ENCODE results near the gene SBF2. TPM values are rescaled to one million over a fixed set of nuclear protein-coding genes. Genes with fewer than 3 reads are reported as not detected.
A peak's percentile ranks its signal among the peaks of the same experiment; 100 is the strongest.

The SBF2 gene
- total RNA-seq, 3 donors from 2014 or later, result 74.8 to 91.9 (median 88.2) TPM

- intact Hi-C loops (cut with DNase I; ENCODE audit: low total_unique reads), result no loop called here
- Histone ChIP-seq H3K4me3 (no peak overlapping the region), H3K36me3 (no peaks in the 10 kb centered on the region), H3K27me3 (no peaks in the 10 kb centered on the region), H3K4me1 (no peaks in the 10 kb centered on the region), H3K27ac (no peak overlapping the region), H3K9me3 (no peaks in the 10 kb centered on the region)
- no peak for DNase-seq (ENCODE audit: low spot score in 2 of 2)
- no peak for TF ChIP-seq POLR2A (IDR thresholded peaks at IDR 0.05)
- TF ChIP-seq CTCF (IDR thresholded peaks at IDR 0.05), result no peak
- no peak for TF ChIP-seq POLR2AphosphoS5 (IDR thresholded peaks at IDR 0.05)
Observed at GRCh38 chr11:9878936-9879335, 415.1 kb downstream of the SBF2 start.

- intact Hi-C loops (cut with DNase I; ENCODE audit: low total_unique reads), result no loop called here
- no peaks in the 10 kb centered on the region for H3K27me3 ChIP-seq
- H3K4me1 ChIP-seq, result no peaks in the 10 kb centered on the region
- TF ChIP-seq POLR2A (IDR thresholded peaks at IDR 0.05), result no peak
- no peak for TF ChIP-seq POLR2AphosphoS5 (IDR thresholded peaks at IDR 0.05)
- no peak for TF ChIP-seq CTCF (IDR thresholded peaks at IDR 0.05)
- no peaks in the 10 kb centered on the region for H3K9me3 ChIP-seq
- no peak overlapping the region for H3K27ac ChIP-seq
- DNase-seq (ENCODE audit: low spot score in 2 of 2), result no peak
- H3K4me3 ChIP-seq, result no peak overlapping the region
- no peaks in the 10 kb centered on the region for H3K36me3 ChIP-seq
Observed at GRCh38 chr11:9876331-9876730, 417.7 kb downstream of the SBF2 start.

GRCh38 chr11:9875862-9876261 is 418.2 kb downstream of the SBF2 start:
- no peak for DNase-seq (ENCODE audit: low spot score in 2 of 2)
- Histone ChIP-seq H3K36me3 (no peaks in the 10 kb centered on the region), H3K27ac (peak overlapping the region in 1 of 2 donors; percentile 25), H3K4me3 (no peak overlapping the region), H3K27me3 (no peaks in the 10 kb centered on the region), H3K9me3 (no peaks in the 10 kb centered on the region), H3K4me1 (no peaks in the 10 kb centered on the region)
- intact Hi-C loops (cut with DNase I; ENCODE audit: low total_unique reads), result no loop called here
- TF ChIP-seq CTCF (IDR thresholded peaks at IDR 0.05) (no peak), POLR2A (IDR thresholded peaks at IDR 0.05) (no peak), POLR2AphosphoS5 (IDR thresholded peaks at IDR 0.05) (no peak)

GRCh38 chr11:9875399-9875798 is 418.6 kb downstream of the SBF2 start:
- Histone ChIP-seq H3K9me3 (peaks cover 0 to 3% of the 10 kb centered on the region in 2 donors), H3K4me3 (no peak overlapping the region), H3K4me1 (no peaks in the 10 kb centered on the region), H3K27me3 (no peaks in the 10 kb centered on the region), H3K36me3 (no peaks in the 10 kb centered on the region), H3K27ac (no peak overlapping the region)
- no peak for DNase-seq (ENCODE audit: low spot score in 2 of 2)
- intact Hi-C loops (cut with DNase I; ENCODE audit: low total_unique reads), result no loop called here
- TF ChIP-seq POLR2A (IDR thresholded peaks at IDR 0.05), result no peak
- TF ChIP-seq POLR2AphosphoS5 (IDR thresholded peaks at IDR 0.05), result no peak
- TF ChIP-seq CTCF (IDR thresholded peaks at IDR 0.05), result no peak

- intact Hi-C loops (cut with DNase I; ENCODE audit: low total_unique reads), result no loop called here
- no peak for DNase-seq (ENCODE audit: low spot score in 2 of 2)
- Histone ChIP-seq H3K9me3 (peaks cover 0 to 9% of the 10 kb centered on the region in 2 donors), H3K4me1 (no peaks in the 10 kb centered on the region), H3K27me3 (no peaks in the 10 kb centered on the region), H3K4me3 (no peak overlapping the region), H3K36me3 (no peaks in the 10 kb centered on the region), H3K27ac (no peak overlapping the region)
- TF ChIP-seq CTCF (IDR thresholded peaks at IDR 0.05), result no peak
- TF ChIP-seq POLR2A (IDR thresholded peaks at IDR 0.05), result no peak
- no peak for TF ChIP-seq POLR2AphosphoS5 (IDR thresholded peaks at IDR 0.05)
Observed at GRCh38 chr11:9874466-9874865, 419.6 kb downstream of the SBF2 start.
